ENCODE data around the gene ERC1. TPM values are rescaled to one million over a fixed set of nuclear protein-coding genes. Genes with fewer than 3 reads are reported as not detected.

ERC1 gene
- polyA plus RNA-seq, 1 donor from 2014 or later = 7.1 TPM

DNA sequence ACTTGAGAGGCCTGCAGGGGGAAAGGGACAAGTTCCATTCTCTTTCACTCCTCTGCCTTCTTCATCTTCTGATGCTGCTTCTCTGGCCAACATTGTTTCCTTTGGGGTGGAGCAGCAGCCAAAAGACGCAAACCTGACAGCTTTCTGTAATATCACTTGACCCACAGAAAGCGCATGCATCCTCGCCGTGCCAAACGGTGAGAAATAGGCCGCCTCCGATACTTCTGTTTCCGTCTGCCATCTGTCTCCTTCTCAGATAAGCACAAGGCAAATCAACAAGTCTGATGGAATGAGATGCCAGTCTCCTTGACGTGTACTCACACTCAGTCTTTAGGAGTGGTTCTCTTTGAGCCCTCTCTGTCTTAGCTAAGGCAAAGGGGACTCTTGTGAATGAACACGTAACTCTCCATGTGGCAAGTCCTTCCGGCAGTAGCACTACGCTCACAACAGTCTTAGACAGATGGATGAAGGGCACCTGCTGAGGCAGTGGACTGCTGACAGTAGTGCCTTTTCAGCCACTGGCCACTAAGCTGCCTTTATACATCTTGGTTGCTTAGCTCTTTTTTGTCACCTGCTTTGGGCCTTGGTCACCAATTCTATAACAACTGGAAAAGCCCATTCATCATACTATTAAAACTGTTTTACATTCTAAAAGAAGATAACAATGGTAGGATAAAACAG lies 389.3 kb downstream of the ERC1 start:
- H3K4me3 ChIP-seq (ENCODE audit: low read length) = no peak overlapping the region
- no peaks in the 10 kb centered on the region for H3K9me2 ChIP-seq (ENCODE audit: insufficient read depth, low read length)
- H3K36me3 ChIP-seq (ENCODE audit: insufficient read depth, low read length) = peaks cover 14% of the 10 kb centered on the region
- H3K27ac ChIP-seq (ENCODE audit: low read length) = no peak overlapping the region
- no peaks in the 10 kb centered on the region for H4K20me1 ChIP-seq (ENCODE audit: insufficient read depth)
- H3K4me2 ChIP-seq (ENCODE audit: low read length) = no peak overlapping the region
- no peak overlapping the region for H2AFZ ChIP-seq (ENCODE audit: low read depth, low read length)
- no peaks in the 10 kb centered on the region for H3F3A ChIP-seq (ENCODE audit: insufficient read depth, low read length, poor library complexity, severe bottlenecking)
- no peaks in the 10 kb centered on the region for H3K79me2 ChIP-seq (replicated peaks; ENCODE audit: insufficient read depth, low read length)
- peaks cover 10% of the 10 kb centered on the region for H3K9me3 ChIP-seq (ENCODE audit: low read length)
- TF ChIP-seq MXI1 (conservative IDR thresholded peaks at IDR 0.05; ENCODE audit: poor library complexity, severe bottlenecking) (no peak), POLR2AphosphoS5 (IDR thresholded peaks at IDR 0.05) (no peak), TAF1 (IDR thresholded peaks at IDR 0.05; ENCODE audit: low read depth) (no peak), EZH2 (IDR thresholded peaks at IDR 0.05; ENCODE audit: borderline replicate concordance, insufficient read depth, low read length, poor library complexity, severe bottlenecking) (no peak), RAD21 (conservative IDR thresholded peaks at IDR 0.05) (no peak), EP300 (conservative IDR thresholded peaks at IDR 0.05; ENCODE audit: poor library complexity, severe bottlenecking) (no peak)
- TF ChIP-seq, protein P1, sequence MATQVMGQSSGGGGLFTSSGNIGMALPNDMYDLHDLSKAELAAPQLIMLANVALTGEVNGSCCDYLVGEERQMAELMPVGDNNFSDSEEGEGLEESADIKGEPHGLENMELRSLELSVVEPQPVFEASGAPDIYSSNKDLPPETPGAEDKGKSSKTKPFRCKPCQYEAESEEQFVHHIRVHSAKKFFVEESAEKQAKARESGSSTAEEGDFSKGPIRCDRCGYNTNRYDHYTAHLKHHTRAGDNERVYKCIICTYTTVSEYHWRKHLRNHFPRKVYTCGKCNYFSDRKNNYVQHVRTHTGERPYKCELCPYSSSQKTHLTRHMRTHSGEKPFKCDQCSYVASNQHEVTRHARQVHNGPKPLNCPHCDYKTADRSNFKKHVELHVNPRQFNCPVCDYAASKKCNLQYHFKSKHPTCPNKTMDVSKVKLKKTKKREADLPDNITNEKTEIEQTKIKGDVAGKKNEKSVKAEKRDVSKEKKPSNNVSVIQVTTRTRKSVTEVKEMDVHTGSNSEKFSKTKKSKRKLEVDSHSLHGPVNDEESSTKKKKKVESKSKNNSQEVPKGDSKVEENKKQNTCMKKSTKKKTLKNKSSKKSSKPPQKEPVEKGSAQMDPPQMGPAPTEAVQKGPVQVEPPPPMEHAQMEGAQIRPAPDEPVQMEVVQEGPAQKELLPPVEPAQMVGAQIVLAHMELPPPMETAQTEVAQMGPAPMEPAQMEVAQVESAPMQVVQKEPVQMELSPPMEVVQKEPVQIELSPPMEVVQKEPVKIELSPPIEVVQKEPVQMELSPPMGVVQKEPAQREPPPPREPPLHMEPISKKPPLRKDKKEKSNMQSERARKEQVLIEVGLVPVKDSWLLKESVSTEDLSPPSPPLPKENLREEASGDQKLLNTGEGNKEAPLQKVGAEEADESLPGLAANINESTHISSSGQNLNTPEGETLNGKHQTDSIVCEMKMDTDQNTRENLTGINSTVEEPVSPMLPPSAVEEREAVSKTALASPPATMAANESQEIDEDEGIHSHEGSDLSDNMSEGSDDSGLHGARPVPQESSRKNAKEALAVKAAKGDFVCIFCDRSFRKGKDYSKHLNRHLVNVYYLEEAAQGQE (IDR thresholded peaks at IDR 0.05; ENCODE audit: borderline replicate concordance) = no peak
- TF ChIP-seq, protein P2, sequence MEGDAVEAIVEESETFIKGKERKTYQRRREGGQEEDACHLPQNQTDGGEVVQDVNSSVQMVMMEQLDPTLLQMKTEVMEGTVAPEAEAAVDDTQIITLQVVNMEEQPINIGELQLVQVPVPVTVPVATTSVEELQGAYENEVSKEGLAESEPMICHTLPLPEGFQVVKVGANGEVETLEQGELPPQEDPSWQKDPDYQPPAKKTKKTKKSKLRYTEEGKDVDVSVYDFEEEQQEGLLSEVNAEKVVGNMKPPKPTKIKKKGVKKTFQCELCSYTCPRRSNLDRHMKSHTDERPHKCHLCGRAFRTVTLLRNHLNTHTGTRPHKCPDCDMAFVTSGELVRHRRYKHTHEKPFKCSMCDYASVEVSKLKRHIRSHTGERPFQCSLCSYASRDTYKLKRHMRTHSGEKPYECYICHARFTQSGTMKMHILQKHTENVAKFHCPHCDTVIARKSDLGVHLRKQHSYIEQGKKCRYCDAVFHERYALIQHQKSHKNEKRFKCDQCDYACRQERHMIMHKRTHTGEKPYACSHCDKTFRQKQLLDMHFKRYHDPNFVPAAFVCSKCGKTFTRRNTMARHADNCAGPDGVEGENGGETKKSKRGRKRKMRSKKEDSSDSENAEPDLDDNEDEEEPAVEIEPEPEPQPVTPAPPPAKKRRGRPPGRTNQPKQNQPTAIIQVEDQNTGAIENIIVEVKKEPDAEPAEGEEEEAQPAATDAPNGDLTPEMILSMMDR (IDR thresholded peaks at IDR 0.05; ENCODE audit: poor library complexity, severe bottlenecking) = no peak
- no peak overlapping the region for H3K9ac ChIP-seq (ENCODE audit: low read length)
- no peaks in the 10 kb centered on the region for H3K27me3 ChIP-seq (ENCODE audit: insufficient read depth, low read depth, low read length)

DNA sequence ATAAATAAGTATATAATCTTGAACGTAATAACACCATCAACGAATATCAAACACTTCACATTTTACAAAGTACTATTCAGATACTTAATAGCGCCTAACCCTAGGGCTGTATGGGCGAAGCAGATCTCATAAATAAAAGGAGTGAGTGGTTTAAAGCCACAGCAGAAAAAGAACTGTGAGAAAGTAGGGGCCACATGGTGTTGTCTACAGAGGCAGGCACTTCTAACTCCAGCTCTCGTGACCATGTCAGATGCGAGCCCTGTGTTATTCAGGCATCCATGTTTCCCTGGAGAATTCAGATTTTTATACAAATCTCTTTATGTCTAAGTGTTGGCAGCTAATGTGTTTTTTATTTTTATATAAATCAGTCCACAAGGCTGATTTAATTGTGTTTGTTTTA lies 391.1 kb downstream of the ERC1 start:
- Histone ChIP-seq H4K20me1 (ENCODE audit: insufficient read depth) (no peaks in the 10 kb centered on the region), H3F3A (ENCODE audit: insufficient read depth, low read length, poor library complexity, severe bottlenecking) (no peaks in the 10 kb centered on the region), H3K9me2 (ENCODE audit: insufficient read depth, low read length) (no peaks in the 10 kb centered on the region), H3K9ac (ENCODE audit: low read length) (no peak overlapping the region), H2AFZ (ENCODE audit: low read depth, low read length) (no peak overlapping the region), H3K4me2 (ENCODE audit: low read length) (no peak overlapping the region), H3K27me3 (ENCODE audit: insufficient read depth, low read depth, low read length) (no peaks in the 10 kb centered on the region), H3K27ac (ENCODE audit: low read length) (no peak overlapping the region), H3K4me3 (ENCODE audit: low read length) (no peak overlapping the region), H3K36me3 (ENCODE audit: insufficient read depth, low read length) (peaks cover 4% of the 10 kb centered on the region), H3K9me3 (ENCODE audit: low read length) (peaks cover 2% of the 10 kb centered on the region), H3K79me2 (replicated peaks; ENCODE audit: insufficient read depth, low read length) (no peaks in the 10 kb centered on the region)
- TF ChIP-seq POLR2AphosphoS5 (IDR thresholded peaks at IDR 0.05) = no peak
- no peak for TF ChIP-seq EZH2 (IDR thresholded peaks at IDR 0.05; ENCODE audit: borderline replicate concordance, insufficient read depth, low read length, poor library complexity, severe bottlenecking)
- no peak for TF ChIP-seq RAD21 (conservative IDR thresholded peaks at IDR 0.05)
- TF ChIP-seq, protein P2 (IDR thresholded peaks at IDR 0.05; ENCODE audit: poor library complexity, severe bottlenecking) = no peak
- no peak for TF ChIP-seq TAF1 (IDR thresholded peaks at IDR 0.05; ENCODE audit: low read depth)
- no peak for TF ChIP-seq EP300 (conservative IDR thresholded peaks at IDR 0.05; ENCODE audit: poor library complexity, severe bottlenecking)
- TF ChIP-seq SMC3 (conservative IDR thresholded peaks at IDR 0.05; ENCODE audit: poor library complexity) = no peak
- TF ChIP-seq, protein P1 (IDR thresholded peaks at IDR 0.05; ENCODE audit: borderline replicate concordance) = no peak
- TF ChIP-seq MXI1 (conservative IDR thresholded peaks at IDR 0.05; ENCODE audit: poor library complexity, severe bottlenecking) = no peak

Data from neural cell (in vitro differentiated cells).